ENCODE data around the gene ROR2.

GRCh38 chr9:91911657-91912056, 38.4 kb downstream of the ROR2 start:
- TF ChIP-seq RAD21 (IDR thresholded peaks at IDR 0.05 in 1 of 2, conservative IDR thresholded peaks at IDR 0.05 in 1 of 2; ENCODE audit: low read depth in 2 of 2, low read length in 2 of 2) = no peak
- TF ChIP-seq CTCF (IDR thresholded peaks at IDR 0.05; ENCODE audit: control extremely low read depth in 1 of 3, insufficient read depth in 1 of 3, low read depth in 1 of 3, low read length in 3 of 3) = no peak
- TF ChIP-seq GTF2F1 (IDR thresholded peaks at IDR 0.05; ENCODE audit: borderline replicate concordance, low read depth, low read length) = no peak
- TF ChIP-seq TAF1 (IDR thresholded peaks at IDR 0.05; ENCODE audit: low read depth, low read length) = no peak
- TF ChIP-seq CHD2 (IDR thresholded peaks at IDR 0.05; ENCODE audit: low read length) = no peak
- TF ChIP-seq CEBPB (IDR thresholded peaks at IDR 0.05; ENCODE audit: low read depth, low read length) = no peak
- no peak for TF ChIP-seq KDM5A (IDR thresholded peaks at IDR 0.05; ENCODE audit: low read length)
- TF ChIP-seq POLR2AphosphoS5 (IDR thresholded peaks at IDR 0.05; ENCODE audit: low read depth, low read length) = no peak

Measured in H1 (cell line).